OCI-LY1 (cell line): ENCODE data around the gene CD2AP.

Source experiments
- H2AFZ ChIP-seq: fragments of 200-600 bp; sonication (generic), shearing (Covaris generic); 2 replicates; pipeline ENCODE4 v1.6.0; 2014; ENCODE audit warnings: antibody characterized with exemption, mild to moderate bottlenecking, low read length
- H3F3A ChIP-seq: fragments of 200-600 bp; sonication (generic), shearing (Covaris generic); 2 replicates; pipeline ENCODE4 v1.6.0; 2014; ENCODE audit warnings: mild to moderate bottlenecking, antibody characterized with exemption, low read length, moderate library complexity; ENCODE audit not compliant: insufficient read depth
- H3K27ac ChIP-seq: fragments of 200-600 bp; sonication (generic); 2 replicates; pipeline ENCODE4 v1.5.1; 2014; ENCODE audit warnings: low read length, mixed run types, mild to moderate bottlenecking, low read depth; ENCODE audit not compliant: poor library complexity, severe bottlenecking
- H3K27me3 ChIP-seq: fragments of 200-600 bp; sonication (generic); 2 replicates; pipeline ENCODE4 v1.6.0; 2014; ENCODE audit warnings: antibody characterized with exemption, mild to moderate bottlenecking, low read length, moderate library complexity; ENCODE audit not compliant: insufficient read depth
- H3K36me3 ChIP-seq: fragments of 200-600 bp; sonication (generic); 2 replicates; pipeline ENCODE4 v1.6.1; 2014; ENCODE audit warnings: mild to moderate bottlenecking, antibody characterized with exemption, low read length, moderate library complexity, mixed read lengths; ENCODE audit not compliant: insufficient read depth
- H3K4me1 ChIP-seq: fragments of 200-600 bp; sonication (generic); 2 replicates; pipeline ENCODE4 v1.5.1; 2014; ENCODE audit warnings: mild to moderate bottlenecking, low read length, moderate library complexity; ENCODE audit not compliant: insufficient read depth, severe bottlenecking
- H3K4me2 ChIP-seq: fragments of 200-600 bp; sonication (generic), shearing (Covaris generic); 2 replicates; pipeline ENCODE4 v1.6.1; 2014; ENCODE audit warnings: low read length
- H3K4me3 ChIP-seq: fragments of 200-600 bp; sonication (generic); 2 replicates; pipeline ENCODE4 v1.5.1; 2014; ENCODE audit warnings: low read length, low read depth, mild to moderate bottlenecking, mixed read lengths; ENCODE audit not compliant: poor library complexity, severe bottlenecking
- H3K79me2 ChIP-seq: fragments of 200-600 bp; shearing (Covaris generic); 2 replicates; pipeline ENCODE4 v1.6.1; 2016; ENCODE audit warnings: mixed run types, low read length, mixed read lengths; ENCODE audit not compliant: insufficient read depth
- H3K9ac ChIP-seq: fragments of 200-600 bp; sonication (generic), shearing (Covaris generic); 2 replicates; pipeline ENCODE4 v1.6.1; 2014; ENCODE audit warnings: mild to moderate bottlenecking, low read length, mixed read lengths
- H3K9me2 ChIP-seq: fragments of 200-600 bp; sonication (generic), shearing (Covaris generic); 2 replicates; pipeline ENCODE4 v1.6.1; 2014; ENCODE audit warnings: low read depth, mild to moderate bottlenecking, low read length, mixed read lengths
- H3K9me3 ChIP-seq: fragments of 200-600 bp; shearing (Covaris generic); 2 replicates; pipeline ENCODE4 v1.6.1; 2014; ENCODE audit warnings: low read length, mixed read lengths
- H4K20me1 ChIP-seq: fragments of 200-600 bp; sonication (generic), shearing (Covaris generic); 2 replicates; pipeline ENCODE4 v1.6.0; 2016; ENCODE audit warnings: mild to moderate bottlenecking, low read length; ENCODE audit not compliant: insufficient read depth
- CTCF ChIP-seq: fragments of 200-600 bp; sonication (generic), shearing (Covaris generic); IDR thresholded peaks from 2 replicates; pipeline ENCODE4 v1.5.1; 2017; ENCODE audit warnings: mild to moderate bottlenecking, antibody characterized with exemption, low read length, moderate library complexity, mixed read lengths
- EZH2 ChIP-seq: fragments of 200-600 bp; sonication (generic), shearing (Covaris generic); IDR thresholded peaks from 2 replicates; pipeline ENCODE4 v1.8.0; 2017; ENCODE audit warnings: borderline replicate concordance, mixed run types, mild to moderate bottlenecking, antibody characterized with exemption, low read length, moderate library complexity, mixed read lengths

Gene CD2AP

GRCh38 chr6:47567586-47567985 is 90.0 kb downstream of the CD2AP start:
- H3K36me3 ChIP-seq: peaks cover 31% of the 10 kb centered on the region
- H3K79me2 ChIP-seq: peaks cover 5% of the 10 kb centered on the region; the same call in 1 of the 2 replicates
- H4K20me1 ChIP-seq: no peaks in the 10 kb centered on the region
- H3F3A ChIP-seq: no peaks in the 10 kb centered on the region
- H3K4me3 ChIP-seq: no peak overlapping the region
- H2AFZ ChIP-seq: no peak overlapping the region
- no peaks in the 10 kb centered on the region for H3K27me3 ChIP-seq
- no peak overlapping the region for H3K4me2 ChIP-seq
- no peaks in the 10 kb centered on the region for H3K9me3 ChIP-seq
- no peaks in the 10 kb centered on the region for H3K4me1 ChIP-seq
- no peaks in the 10 kb centered on the region for H3K9me2 ChIP-seq
- TF ChIP-seq EZH2 (no peak), CTCF (no peak)
- no peak overlapping the region for H3K27ac ChIP-seq
- no peak overlapping the region for H3K9ac ChIP-seq

- no peaks in the 10 kb centered on the region for H4K20me1 ChIP-seq
- no peaks in the 10 kb centered on the region for H3K9me3 ChIP-seq
- no peak overlapping the region for H2AFZ ChIP-seq
- no peak overlapping the region for H3K4me2 ChIP-seq
- peaks cover 5% of the 10 kb centered on the region; the same call in 1 of the 2 replicates for H3K79me2 ChIP-seq
- no peak overlapping the region for H3K4me3 ChIP-seq
- no peaks in the 10 kb centered on the region for H3K9me2 ChIP-seq
- H3K27me3 ChIP-seq: no peaks in the 10 kb centered on the region
- no peak overlapping the region for H3K9ac ChIP-seq
- H3F3A ChIP-seq: no peaks in the 10 kb centered on the region
- H3K27ac ChIP-seq: no peak overlapping the region
- H3K36me3 ChIP-seq: peaks cover 27% of the 10 kb centered on the region
- TF ChIP-seq EZH2: no peak
- TF ChIP-seq CTCF: no peak
- no peaks in the 10 kb centered on the region for H3K4me1 ChIP-seq
These were observed 93.9 kb downstream of the CD2AP start for GRCh38 chr6:47571488-47571887.

GRCh38 chr6:47573109-47573508 is 95.5 kb downstream of the CD2AP start:
- no peak overlapping the region for H3K9ac ChIP-seq
- no peaks in the 10 kb centered on the region; the same call in 1 of the 2 replicates for H3K79me2 ChIP-seq
- H4K20me1 ChIP-seq: no peaks in the 10 kb centered on the region
- no peak overlapping the region for H3K27ac ChIP-seq
- H3K4me2 ChIP-seq: no peak overlapping the region
- no peaks in the 10 kb centered on the region for H3F3A ChIP-seq
- no peak for TF ChIP-seq CTCF
- TF ChIP-seq EZH2: no peak
- H3K9me3 ChIP-seq: no peaks in the 10 kb centered on the region
- H3K36me3 ChIP-seq: peaks cover 33% of the 10 kb centered on the region
- H3K4me1 ChIP-seq: no peaks in the 10 kb centered on the region
- no peak overlapping the region for H3K4me3 ChIP-seq
- no peaks in the 10 kb centered on the region for H3K27me3 ChIP-seq
- no peaks in the 10 kb centered on the region for H3K9me2 ChIP-seq
- no peak overlapping the region for H2AFZ ChIP-seq
